Measurements from ENCODE around the gene EPHB1.
"Not testable (repeated sequence)": the region's sequence is repeated elsewhere in the genome, so short reads cannot be mapped to it uniquely, and the experiment has no call there.

EPHB1 gene

DNA sequence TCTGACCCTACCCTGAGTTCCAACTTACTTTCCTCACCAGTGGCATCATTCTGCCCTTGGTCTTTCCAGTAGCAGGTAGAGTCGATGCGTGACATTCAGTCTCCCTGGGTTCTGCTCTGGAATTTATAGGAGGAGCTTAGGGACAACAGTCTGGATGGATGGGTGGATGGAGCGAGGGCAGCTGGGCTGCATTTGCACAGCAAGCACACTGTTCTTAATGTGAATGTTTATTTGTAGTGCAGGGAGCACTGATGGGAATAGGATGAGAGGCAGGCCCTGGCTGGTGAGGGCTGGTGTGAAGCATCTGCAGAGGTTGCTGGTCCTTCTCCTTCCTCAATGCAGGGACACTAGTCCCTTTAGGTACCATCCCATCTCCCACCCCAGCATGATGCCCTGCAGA is 176.2 kb downstream of the EPHB1 start:
- TF ChIP-seq, protein P1, sequence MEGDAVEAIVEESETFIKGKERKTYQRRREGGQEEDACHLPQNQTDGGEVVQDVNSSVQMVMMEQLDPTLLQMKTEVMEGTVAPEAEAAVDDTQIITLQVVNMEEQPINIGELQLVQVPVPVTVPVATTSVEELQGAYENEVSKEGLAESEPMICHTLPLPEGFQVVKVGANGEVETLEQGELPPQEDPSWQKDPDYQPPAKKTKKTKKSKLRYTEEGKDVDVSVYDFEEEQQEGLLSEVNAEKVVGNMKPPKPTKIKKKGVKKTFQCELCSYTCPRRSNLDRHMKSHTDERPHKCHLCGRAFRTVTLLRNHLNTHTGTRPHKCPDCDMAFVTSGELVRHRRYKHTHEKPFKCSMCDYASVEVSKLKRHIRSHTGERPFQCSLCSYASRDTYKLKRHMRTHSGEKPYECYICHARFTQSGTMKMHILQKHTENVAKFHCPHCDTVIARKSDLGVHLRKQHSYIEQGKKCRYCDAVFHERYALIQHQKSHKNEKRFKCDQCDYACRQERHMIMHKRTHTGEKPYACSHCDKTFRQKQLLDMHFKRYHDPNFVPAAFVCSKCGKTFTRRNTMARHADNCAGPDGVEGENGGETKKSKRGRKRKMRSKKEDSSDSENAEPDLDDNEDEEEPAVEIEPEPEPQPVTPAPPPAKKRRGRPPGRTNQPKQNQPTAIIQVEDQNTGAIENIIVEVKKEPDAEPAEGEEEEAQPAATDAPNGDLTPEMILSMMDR (IDR thresholded peaks at IDR 0.05; ENCODE audit: low read depth, low read length, missing control alignments): no peak
- in situ Hi-C loops (cut with HindIII; ENCODE audit: low sequenced_read_pairs): no loop called here
- H3K4me3 ChIP-seq (ENCODE audit: low read depth, low read length): no peak overlapping the region
- DNase-seq (ENCODE audit: low read depth): no peak

DNA sequence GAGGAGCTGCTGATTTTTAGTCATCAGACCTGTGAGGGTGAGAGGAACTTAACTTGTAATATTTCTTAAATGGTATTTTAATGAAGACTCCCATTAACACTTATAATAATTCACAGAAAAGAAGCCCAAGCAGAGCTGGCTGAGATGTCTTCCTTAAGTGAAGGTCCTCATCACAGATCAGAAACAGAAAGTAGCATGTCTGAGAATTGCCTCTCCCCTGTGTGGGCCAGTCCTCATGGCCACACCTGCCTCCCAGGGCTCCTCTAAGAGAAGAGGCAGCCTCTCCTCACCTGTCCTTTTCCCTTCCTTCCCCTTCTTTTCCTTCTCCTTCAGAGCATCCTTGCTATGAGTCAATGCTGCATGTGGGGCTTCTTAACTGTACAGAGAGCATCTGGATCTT is 176.8 kb downstream of the EPHB1 start:
- in situ Hi-C loops (cut with HindIII; ENCODE audit: low sequenced_read_pairs): not testable (repeated sequence)

DNA sequence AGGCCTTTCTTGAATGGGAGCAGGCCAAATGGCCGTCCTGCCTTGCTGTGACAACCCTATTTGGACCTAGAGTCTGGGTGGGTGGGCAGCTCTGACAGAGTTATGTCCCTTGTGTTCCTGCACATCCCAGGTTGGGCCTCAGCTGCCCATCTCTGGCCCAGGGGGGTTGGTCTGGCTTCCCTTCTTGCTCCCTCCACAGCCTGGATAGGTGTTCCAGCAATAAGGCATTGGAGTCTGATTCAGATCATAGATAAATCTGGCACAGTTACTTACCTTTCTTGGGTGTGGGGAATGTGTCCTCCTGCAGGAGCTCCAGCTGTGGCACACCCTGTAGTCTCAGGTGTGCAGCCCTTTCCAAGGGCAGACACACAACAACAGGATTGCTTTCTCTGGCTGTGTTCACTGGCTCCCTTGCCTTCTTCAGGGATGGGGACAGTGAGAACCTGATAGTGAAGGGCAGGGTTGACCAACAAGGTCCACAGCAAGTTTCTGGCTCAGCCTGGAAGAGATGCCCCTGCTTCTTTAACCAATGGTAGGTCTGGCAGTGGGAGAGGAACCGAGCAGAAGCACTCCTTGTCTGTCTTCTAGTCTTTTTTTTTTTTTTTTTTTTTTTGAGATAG is 177.9 kb downstream of the EPHB1 start:
- DNase-seq (ENCODE audit: low read depth): no peak
- in situ Hi-C loops (cut with HindIII; ENCODE audit: low sequenced_read_pairs): no loop called here
- H3K4me3 ChIP-seq (ENCODE audit: low read depth, low read length): no peak overlapping the region
- TF ChIP-seq, protein P1 (IDR thresholded peaks at IDR 0.05; ENCODE audit: low read depth, low read length, missing control alignments): no peak

More for the DNA sequence above, 176.8 kb downstream of the EPHB1 start:
- DNase-seq (ENCODE audit: low read depth); H3K4me3 ChIP-seq (ENCODE audit: low read depth, low read length): not testable (repeated sequence)

DNA sequence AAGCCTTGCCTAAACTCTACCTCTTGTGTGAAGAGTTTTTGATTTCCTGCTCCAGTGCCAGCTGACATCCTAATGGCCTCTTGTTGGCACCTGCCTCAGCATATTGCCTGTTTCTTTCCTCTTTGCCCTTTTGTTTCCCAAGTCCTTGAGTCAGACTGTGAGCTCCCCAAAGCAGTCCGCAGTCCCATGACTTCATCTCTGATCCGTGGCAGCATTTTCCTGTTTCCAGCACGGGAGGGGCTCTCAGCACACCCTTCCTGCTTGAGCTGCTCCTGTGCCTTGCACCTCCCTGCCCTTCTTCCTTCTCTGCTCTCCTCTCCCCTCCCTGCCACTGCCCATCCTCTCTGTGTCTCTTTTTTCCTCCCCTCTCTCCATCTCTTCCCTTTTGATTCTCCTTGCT is 179.6 kb downstream of the EPHB1 start:
- in situ Hi-C loops (cut with HindIII; ENCODE audit: low sequenced_read_pairs): no loop called here
- H3K4me3 ChIP-seq (ENCODE audit: low read depth, low read length): no peak overlapping the region
- DNase-seq (ENCODE audit: low read depth): no peak
- TF ChIP-seq, protein P1 (IDR thresholded peaks at IDR 0.05; ENCODE audit: low read depth, low read length, missing control alignments): no peak

DNA sequence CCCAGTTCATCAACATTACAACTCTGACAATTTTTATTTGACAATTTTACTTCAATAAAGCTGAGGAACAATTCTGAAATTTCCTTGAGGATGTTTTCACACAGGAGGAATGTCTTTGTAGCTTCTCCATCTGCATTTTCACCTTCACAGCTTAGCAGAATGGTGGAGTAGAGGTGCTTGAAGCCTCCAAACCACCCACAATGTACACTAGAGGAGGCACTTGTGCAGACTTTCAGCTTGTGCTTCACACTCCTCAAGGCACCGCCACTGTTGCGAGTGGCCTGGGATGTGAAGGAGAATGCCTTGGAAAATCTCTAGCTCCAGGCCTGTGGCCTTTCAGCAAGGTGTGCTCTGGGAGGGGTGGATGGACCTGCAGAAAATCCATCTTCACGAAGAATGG is 181.9 kb downstream of the EPHB1 start:
- DNase-seq (ENCODE audit: low read depth): no peak

DNA sequence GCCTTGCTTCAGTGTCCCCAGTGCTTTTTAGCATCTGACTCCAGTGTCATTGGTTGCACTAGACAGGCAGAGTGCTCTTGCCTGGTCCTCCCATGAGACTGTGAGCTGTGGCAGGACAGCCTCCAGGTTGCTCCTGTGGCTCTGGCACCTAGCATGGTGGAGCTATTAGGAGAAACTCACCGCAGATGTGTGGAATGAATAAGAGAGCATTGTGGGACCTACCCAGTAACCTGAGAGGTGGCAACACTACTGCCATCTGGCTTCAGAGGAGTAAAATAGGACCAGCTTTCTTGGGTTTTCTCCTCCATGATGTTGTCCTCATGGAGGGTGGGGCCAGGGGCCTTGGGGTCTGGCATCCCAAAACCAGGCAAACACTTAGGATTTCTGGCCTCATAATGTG is 183.6 kb downstream of the EPHB1 start:
- no peak for DNase-seq (ENCODE audit: low read depth)
- no peak overlapping the region for H3K4me3 ChIP-seq (ENCODE audit: low read depth, low read length)
- TF ChIP-seq, protein P1 (IDR thresholded peaks at IDR 0.05; ENCODE audit: low read depth, low read length, missing control alignments): no peak
- in situ Hi-C loops (cut with HindIII; ENCODE audit: low sequenced_read_pairs): no loop called here

More for the DNA sequence above, 181.9 kb downstream of the EPHB1 start:
- TF ChIP-seq, protein P1 (IDR thresholded peaks at IDR 0.05; ENCODE audit: low read depth, low read length, missing control alignments): no peak
- in situ Hi-C loops (cut with HindIII; ENCODE audit: low sequenced_read_pairs): no loop called here
- H3K4me3 ChIP-seq (ENCODE audit: low read depth, low read length): no peak overlapping the region

DNA sequence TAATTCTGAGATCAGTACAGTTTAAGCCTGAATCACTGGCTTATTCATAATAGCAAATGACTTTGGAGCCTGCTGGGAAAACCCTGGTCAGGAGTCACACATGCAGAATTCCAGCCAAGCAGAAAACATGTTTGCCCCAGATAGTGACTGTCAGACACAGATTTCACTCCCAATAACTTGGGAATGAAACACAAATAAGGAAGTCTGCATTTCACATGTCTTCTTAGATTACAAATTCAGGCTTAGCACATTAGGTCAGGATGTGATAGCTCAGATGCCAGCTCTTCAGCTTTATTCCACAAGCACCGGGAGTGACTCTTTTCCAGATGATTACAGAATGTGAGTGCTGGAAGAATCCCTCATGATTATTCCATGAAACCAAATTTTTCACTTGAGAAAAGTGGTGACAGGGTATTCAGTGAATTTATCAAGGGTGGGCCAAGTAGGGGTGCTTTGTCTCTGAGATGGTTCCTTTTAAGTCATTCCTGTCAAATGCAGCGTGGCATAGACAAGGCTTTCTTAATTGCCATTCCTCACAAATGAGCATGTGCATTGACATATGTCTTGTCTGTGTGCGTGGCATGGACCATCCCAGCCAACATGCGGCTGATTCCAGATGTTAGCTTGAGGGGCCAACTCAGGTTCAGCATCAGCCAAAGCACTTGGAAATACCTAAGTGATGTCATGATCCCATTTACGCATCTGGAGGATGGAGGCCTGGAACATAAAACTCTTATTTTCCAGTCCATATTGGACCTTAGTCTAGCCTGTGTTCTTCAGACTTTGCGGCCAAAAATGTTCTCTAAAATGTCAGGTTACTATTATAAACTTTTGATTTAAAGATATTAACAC is 191.0 kb downstream of the EPHB1 start:
- H3K4me3 ChIP-seq (ENCODE audit: low read depth, low read length): no peak overlapping the region
- in situ Hi-C loops (cut with HindIII; ENCODE audit: low sequenced_read_pairs): no loop called here
- TF ChIP-seq, protein P1 (IDR thresholded peaks at IDR 0.05; ENCODE audit: low read depth, low read length, missing control alignments): no peak
- no peak for DNase-seq (ENCODE audit: low read depth)
